ENCODE results near the gene PLEKHA1.

Gene PLEKHA1

GRCh38 chr10:122473116-122473515 lies 98.6 kb downstream of the PLEKHA1 start:
- TF ChIP-seq, protein P1, sequence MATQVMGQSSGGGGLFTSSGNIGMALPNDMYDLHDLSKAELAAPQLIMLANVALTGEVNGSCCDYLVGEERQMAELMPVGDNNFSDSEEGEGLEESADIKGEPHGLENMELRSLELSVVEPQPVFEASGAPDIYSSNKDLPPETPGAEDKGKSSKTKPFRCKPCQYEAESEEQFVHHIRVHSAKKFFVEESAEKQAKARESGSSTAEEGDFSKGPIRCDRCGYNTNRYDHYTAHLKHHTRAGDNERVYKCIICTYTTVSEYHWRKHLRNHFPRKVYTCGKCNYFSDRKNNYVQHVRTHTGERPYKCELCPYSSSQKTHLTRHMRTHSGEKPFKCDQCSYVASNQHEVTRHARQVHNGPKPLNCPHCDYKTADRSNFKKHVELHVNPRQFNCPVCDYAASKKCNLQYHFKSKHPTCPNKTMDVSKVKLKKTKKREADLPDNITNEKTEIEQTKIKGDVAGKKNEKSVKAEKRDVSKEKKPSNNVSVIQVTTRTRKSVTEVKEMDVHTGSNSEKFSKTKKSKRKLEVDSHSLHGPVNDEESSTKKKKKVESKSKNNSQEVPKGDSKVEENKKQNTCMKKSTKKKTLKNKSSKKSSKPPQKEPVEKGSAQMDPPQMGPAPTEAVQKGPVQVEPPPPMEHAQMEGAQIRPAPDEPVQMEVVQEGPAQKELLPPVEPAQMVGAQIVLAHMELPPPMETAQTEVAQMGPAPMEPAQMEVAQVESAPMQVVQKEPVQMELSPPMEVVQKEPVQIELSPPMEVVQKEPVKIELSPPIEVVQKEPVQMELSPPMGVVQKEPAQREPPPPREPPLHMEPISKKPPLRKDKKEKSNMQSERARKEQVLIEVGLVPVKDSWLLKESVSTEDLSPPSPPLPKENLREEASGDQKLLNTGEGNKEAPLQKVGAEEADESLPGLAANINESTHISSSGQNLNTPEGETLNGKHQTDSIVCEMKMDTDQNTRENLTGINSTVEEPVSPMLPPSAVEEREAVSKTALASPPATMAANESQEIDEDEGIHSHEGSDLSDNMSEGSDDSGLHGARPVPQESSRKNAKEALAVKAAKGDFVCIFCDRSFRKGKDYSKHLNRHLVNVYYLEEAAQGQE (IDR thresholded peaks at IDR 0.05; ENCODE audit: insufficient read depth in 1 of 2, low read depth in 2 of 2, low read length in 2 of 2), result no peak
- no peak for TF ChIP-seq POLR2AphosphoS5 (IDR thresholded peaks at IDR 0.05; ENCODE audit: low read depth, low read length)
- TF ChIP-seq FOXP2 (optimal IDR thresholded peaks at IDR 0.05; ENCODE audit: borderline replicate concordance, extremely low read depth, extremely low read length, insufficient read depth), result no peak
- TF ChIP-seq TAF1 (IDR thresholded peaks at IDR 0.05; ENCODE audit: borderline replicate concordance, insufficient read depth, low read length), result no peak
- no peak for TF ChIP-seq SIN3A (IDR thresholded peaks at IDR 0.05; ENCODE audit: borderline replicate concordance, insufficient read depth, low read length)

DNA sequence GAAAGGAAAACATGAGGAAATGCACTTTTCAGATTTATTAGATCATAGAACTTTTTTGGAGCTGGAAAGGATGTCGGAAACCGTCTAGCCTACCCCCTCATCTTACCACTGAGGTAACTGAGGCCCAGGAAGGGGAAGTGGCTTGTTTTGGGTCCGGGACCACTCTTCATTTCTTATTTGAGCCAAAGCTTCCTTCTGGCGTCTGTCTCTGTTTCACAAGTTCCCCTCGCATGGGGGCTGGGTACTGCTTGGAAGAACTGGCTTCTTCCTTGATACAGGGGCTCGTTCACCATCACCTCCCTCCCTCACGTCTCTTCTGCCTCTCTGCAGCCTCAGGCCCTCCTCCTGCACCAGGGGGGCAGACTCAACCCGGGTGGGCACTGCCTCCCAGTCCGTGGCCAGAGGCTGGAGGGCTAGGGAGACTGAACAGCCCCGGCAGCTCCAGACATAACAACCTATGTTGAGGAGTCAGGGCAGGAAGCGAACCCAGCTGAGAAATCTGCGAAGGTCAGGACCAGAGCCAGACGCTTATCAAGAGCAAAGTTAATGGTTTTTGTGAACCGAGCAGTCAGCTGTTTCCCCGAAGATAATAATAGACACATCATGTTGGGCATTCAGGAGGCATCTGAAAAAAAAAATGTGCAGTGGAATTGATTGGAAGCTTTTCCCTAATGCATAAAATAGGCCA lies 99.8 kb downstream of the PLEKHA1 start:
- TF ChIP-seq, protein P1 (IDR thresholded peaks at IDR 0.05; ENCODE audit: insufficient read depth in 1 of 2, low read depth in 2 of 2, low read length in 2 of 2), result no peak
- TF ChIP-seq FOXP2 (optimal IDR thresholded peaks at IDR 0.05; ENCODE audit: borderline replicate concordance, extremely low read depth, extremely low read length, insufficient read depth) (no peak), POLR2AphosphoS5 (IDR thresholded peaks at IDR 0.05; ENCODE audit: low read depth, low read length) (no peak; the same call in 1 of the 2 replicates), TAF1 (IDR thresholded peaks at IDR 0.05; ENCODE audit: borderline replicate concordance, insufficient read depth, low read length) (no peak), SIN3A (IDR thresholded peaks at IDR 0.05; ENCODE audit: borderline replicate concordance, insufficient read depth, low read length) (no peak)

- TF ChIP-seq SIN3A (IDR thresholded peaks at IDR 0.05; ENCODE audit: borderline replicate concordance, insufficient read depth, low read length), result no peak
- TF ChIP-seq POLR2AphosphoS5 (IDR thresholded peaks at IDR 0.05; ENCODE audit: low read depth, low read length), result no peak
- TF ChIP-seq TAF1 (IDR thresholded peaks at IDR 0.05; ENCODE audit: borderline replicate concordance, insufficient read depth, low read length), result no peak
- no peak for TF ChIP-seq FOXP2 (optimal IDR thresholded peaks at IDR 0.05; ENCODE audit: borderline replicate concordance, extremely low read depth, extremely low read length, insufficient read depth)
- TF ChIP-seq, protein P1 (IDR thresholded peaks at IDR 0.05; ENCODE audit: insufficient read depth in 1 of 2, low read depth in 2 of 2, low read length in 2 of 2), result no peak
Observed at GRCh38 chr10:122475100-122475499, 100.6 kb downstream of the PLEKHA1 start.

DNA sequence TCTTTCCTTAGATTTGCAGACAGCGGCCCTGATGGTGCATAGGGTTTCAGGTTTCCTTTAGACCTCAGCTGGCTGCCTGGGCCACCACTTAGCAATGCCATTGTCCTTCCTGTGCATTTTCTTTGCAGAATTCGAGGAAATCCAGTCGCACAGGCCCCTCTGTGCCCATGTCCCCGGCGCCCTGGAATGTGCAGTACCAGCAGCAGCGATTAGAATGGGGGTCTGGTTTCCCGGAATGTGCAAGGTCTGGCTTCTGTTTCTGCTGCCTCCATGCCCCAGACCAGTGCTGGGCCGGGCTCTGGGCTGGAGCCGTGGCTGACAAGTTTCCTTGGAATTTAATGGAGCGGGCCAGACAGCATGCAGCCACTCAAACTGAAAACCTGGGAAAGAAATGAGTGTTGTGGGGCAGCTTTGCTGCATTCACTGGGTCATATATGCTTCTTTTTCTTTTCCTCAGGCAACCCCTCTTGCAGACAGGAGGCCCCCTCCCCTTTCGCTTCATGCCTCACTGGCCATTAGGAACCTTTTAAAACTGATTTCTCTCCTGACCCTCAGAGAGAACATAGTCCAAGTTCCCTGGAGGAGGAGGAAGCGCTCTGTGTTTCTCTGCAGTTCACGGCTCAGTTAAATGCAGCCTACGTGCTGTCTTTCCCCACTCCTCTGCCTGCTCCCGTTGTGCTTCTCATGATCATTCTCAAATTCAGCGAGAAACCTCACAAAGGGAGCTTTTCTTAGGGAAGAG lies 101.3 kb downstream of the PLEKHA1 start:
- TF ChIP-seq, protein P1 (IDR thresholded peaks at IDR 0.05; ENCODE audit: insufficient read depth in 1 of 2, low read depth in 2 of 2, low read length in 2 of 2), result no peak
- TF ChIP-seq TAF1 (IDR thresholded peaks at IDR 0.05; ENCODE audit: borderline replicate concordance, insufficient read depth, low read length) (no peak), SIN3A (IDR thresholded peaks at IDR 0.05; ENCODE audit: borderline replicate concordance, insufficient read depth, low read length) (no peak), FOXP2 (optimal IDR thresholded peaks at IDR 0.05; ENCODE audit: borderline replicate concordance, extremely low read depth, extremely low read length, insufficient read depth) (no peak), POLR2AphosphoS5 (IDR thresholded peaks at IDR 0.05; ENCODE audit: low read depth, low read length) (no peak)

Measured in PFSK-1 (cell line).